GM19455 (cell line): ENCODE data around the gene GPR142.

Experiments
- ATAC-seq: cut with Tn5 transposase; IDR thresholded peaks from one replicate; pipeline ENCODE4 v1.9.1; 2021; ENCODE audit not compliant: unreplicated experiment

GPR142 gene

GRCh38 chr17:74343526-74344284 is 23.6 kb upstream of the GPR142 start:
- ATAC-seq: no peak

- ATAC-seq: no peak
These were observed 22.6 kb upstream of the GPR142 start for GRCh38 chr17:74344658-74345057.

GRCh38 chr17:74345433-74346241 is 21.7 kb upstream of the GPR142 start:
- ATAC-seq: no peak

- no peak for ATAC-seq
These were observed 19.7 kb upstream of the GPR142 start for GRCh38 chr17:74347646-74348045.

- ATAC-seq: no peak
These were observed 18.2 kb upstream of the GPR142 start for GRCh38 chr17:74349120-74349519.

- ATAC-seq: no peak
These were observed 16.8 kb upstream of the GPR142 start for GRCh38 chr17:74350486-74350885.

GRCh38 chr17:74351552-74352210 is 15.6 kb upstream of the GPR142 start:
- ATAC-seq: no peak

- ATAC-seq: no peak
These were observed 13.8 kb upstream of the GPR142 start for GRCh38 chr17:74353446-74354060.

GRCh38 chr17:74354123-74354522 is 13.2 kb upstream of the GPR142 start:
- no peak for ATAC-seq

- ATAC-seq: no peak
These were observed 12.7 kb upstream of the GPR142 start for GRCh38 chr17:74354561-74354960.

- ATAC-seq: no peak
These were observed 12.2 kb upstream of the GPR142 start for GRCh38 chr17:74355065-74355464.

- ATAC-seq: no peak
These were observed 10.4 kb upstream of the GPR142 start for GRCh38 chr17:74356646-74357465.

- no peak for ATAC-seq
These were observed 9.9 kb upstream of the GPR142 start for GRCh38 chr17:74357466-74357809.

- no peak for ATAC-seq
These were observed 8.6 kb upstream of the GPR142 start for GRCh38 chr17:74358697-74359096.

- no peak for ATAC-seq
These were observed 7.4 kb upstream of the GPR142 start for GRCh38 chr17:74359916-74360315.

- no peak for ATAC-seq
These were observed 6.4 kb upstream of the GPR142 start for GRCh38 chr17:74360899-74361229.

GRCh38 chr17:74361230-74362068 is 5.9 kb upstream of the GPR142 start, which contains the start of gene BTBD17:
Gene BTBD17, minus strand, starts transcription at chr17:74361868. Its CDS starts 49 bp downstream, at chr17:74361819.
- no peak for ATAC-seq

GRCh38 chr17:74362069-74362405 is 5.3 kb upstream of the GPR142 start:
- ATAC-seq: no peak

GRCh38 chr17:74362810-74363498 is 4.4 kb upstream of the GPR142 start:
- no peak for ATAC-seq
